ENCODE results near the gene REG1B.
"Not testable (repeated sequence)": the region's sequence is repeated elsewhere in the genome, so short reads cannot be mapped to it uniquely, and the experiment has no call there.

Gene REG1B

GRCh38 chr2:79084495-79085135 lies 3.2 kb downstream of the REG1B start:
- DNase-seq = no peak

GRCh38 chr2:79083597-79084251 lies 4.1 kb downstream of the REG1B start:
- no peak for DNase-seq

DNA sequence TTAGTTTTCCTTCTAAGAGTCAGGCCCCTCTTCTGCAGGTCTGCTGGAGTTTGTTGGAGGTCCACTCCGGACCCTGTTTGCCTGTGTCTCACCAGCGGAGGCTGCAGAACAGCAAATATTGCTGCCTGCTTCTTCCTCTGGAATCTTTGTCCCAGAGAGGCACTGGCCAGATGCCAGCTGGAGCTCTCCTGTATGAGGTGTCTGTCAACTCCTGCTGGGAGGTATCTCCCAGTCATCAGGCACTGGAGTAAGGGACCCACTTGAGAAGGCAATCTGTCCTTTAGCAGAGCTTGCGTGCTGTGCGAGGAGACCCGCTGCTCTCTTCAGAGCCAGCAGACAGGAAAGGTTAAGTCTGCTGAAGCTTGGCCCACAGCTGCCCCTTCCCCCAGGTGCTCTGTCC lies 4.8 kb downstream of the REG1B start:
- no peak for DNase-seq

DNA sequence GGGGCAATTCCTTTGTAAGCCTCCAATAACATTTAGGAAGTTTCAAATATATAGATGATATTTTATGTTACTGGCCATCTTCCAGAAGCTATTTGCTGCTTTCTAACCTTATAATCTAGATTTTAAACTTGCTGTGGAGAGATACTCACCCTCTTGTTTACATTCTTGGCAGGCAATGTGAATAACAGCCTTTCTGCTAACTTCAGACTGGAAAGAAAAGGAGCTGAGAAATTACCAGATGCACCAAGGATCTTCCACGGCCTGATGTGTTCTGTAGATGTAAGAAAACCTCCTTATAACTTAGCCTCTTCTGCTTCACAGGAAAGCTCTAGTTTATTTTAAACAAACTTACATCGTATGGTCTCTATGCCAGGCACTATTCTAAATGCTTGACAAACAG lies 16.7 kb downstream of the REG1B start:
- no peak for DNase-seq

DNA sequence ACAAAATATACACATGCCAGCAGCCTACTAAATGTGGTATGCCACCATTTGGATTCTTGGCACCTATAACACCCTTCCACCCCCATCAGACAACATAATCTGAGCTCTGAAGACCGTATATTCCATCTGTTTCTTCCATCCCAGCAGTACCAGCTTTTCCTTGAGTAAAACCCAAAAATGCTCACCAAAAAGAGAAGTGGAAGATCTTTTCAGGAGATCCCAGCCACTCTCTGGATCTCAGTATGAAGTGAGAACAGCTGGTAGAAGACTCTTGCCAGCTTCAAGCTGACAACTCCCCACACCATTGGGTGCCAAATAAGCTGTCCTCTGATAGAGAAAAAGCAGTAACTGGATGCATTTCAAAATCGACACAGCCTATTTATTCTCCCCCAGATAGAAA lies 22.6 kb downstream of the REG1B start:
- DNase-seq = no peak

GRCh38 chr2:79054769-79055168 lies 33.0 kb downstream of the REG1B start:
- DNase-seq = not testable (repeated sequence)

- not testable (repeated sequence) for DNase-seq
Observed at GRCh38 chr2:79053486-79053885, 34.3 kb downstream of the REG1B start.

DNA sequence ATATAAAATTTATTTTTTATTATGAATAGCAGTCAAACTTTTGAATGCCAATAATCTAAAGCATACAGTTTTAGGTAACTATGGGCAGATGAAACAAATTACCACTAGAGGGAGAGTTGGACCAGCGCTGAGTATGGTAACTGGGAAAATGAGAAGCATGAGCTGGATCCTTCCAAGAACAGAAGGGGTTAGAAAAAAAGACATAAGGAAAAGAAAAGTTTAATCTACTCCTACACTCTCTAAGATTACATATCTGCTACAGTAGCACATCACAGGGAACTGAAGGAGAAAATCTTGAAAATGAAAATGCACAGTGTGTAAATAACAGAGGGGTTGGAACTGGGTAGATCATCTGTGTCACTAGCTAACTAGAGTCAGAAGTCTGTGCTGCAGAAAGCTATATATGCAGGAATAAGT lies 46.8 kb downstream of the REG1B start:
- no peak for DNase-seq

GRCh38 chr2:79039944-79040343 lies 47.8 kb downstream of the REG1B start:
- no peak for DNase-seq
